Loucy (cell line): ENCODE data around the gene FOXRED1.

ENCODE experiments used
- H2AFZ ChIP-seq: fragments of 200-600 bp; sonication (generic); 2 replicates; pipeline ENCODE4 v1.6.0; 2016; ENCODE audit warnings: antibody characterized with exemption, mild to moderate bottlenecking, low read length, moderate library complexity
- H3F3A ChIP-seq: fragments of 200-600 bp; 2 replicates; pipeline ENCODE4 v1.6.0; 2016; ENCODE audit warnings: antibody characterized with exemption, low read depth, mild to moderate bottlenecking
- H3K27me3 ChIP-seq: fragments of 200-600 bp; sonication (generic); 2 replicates; pipeline ENCODE4 v1.6.1; 2014; ENCODE audit warnings: low read length, mild to moderate bottlenecking; ENCODE audit not compliant: insufficient read depth, poor library complexity, severe bottlenecking
- H3K36me3 ChIP-seq: fragments of 200-600 bp; sonication (generic); 2 replicates; pipeline ENCODE4 v1.6.1; 2016; ENCODE audit warnings: low read length; ENCODE audit not compliant: insufficient read depth
- H3K4me1 ChIP-seq: fragments of 200-600 bp; sonication (generic); 2 replicates; pipeline ENCODE4 v1.5.1; 2014; ENCODE audit warnings: low read length, mild to moderate bottlenecking; ENCODE audit not compliant: insufficient read depth, poor library complexity, severe bottlenecking
- H3K4me2 ChIP-seq: fragments of 200-600 bp; sonication (generic); 2 replicates; pipeline ENCODE4 v1.6.0; 2014; ENCODE audit warnings: antibody characterized with exemption, low read length, low read depth, mild to moderate bottlenecking; ENCODE audit not compliant: poor library complexity, severe bottlenecking
- H3K4me3 ChIP-seq: fragments of 200-600 bp; sonication (generic); 2 replicates; pipeline ENCODE4 v1.5.1; 2014; ENCODE audit warnings: low read length, mild to moderate bottlenecking, mixed read lengths; ENCODE audit not compliant: poor library complexity, severe bottlenecking
- H3K79me2 ChIP-seq: fragments of 200-600 bp; sonication (generic); 2 replicates; pipeline ENCODE4 v1.6.1; 2014; ENCODE audit warnings: low read length; ENCODE audit not compliant: insufficient read depth
- H3K9ac ChIP-seq: fragments of 200-600 bp; sonication (generic); 2 replicates; pipeline ENCODE4 v1.6.0; 2014; ENCODE audit warnings: mild to moderate bottlenecking, low read depth, low read length, moderate library complexity; ENCODE audit not compliant: poor library complexity, severe bottlenecking
- H3K9me2 ChIP-seq: fragments of 200-600 bp; sonication (generic); replicated peaks from 2 replicates; pipeline ENCODE4 v1.6.1; 2016; ENCODE audit warnings: low read depth, low read length, mixed read lengths
- H3K9me3 ChIP-seq: fragments of 200-600 bp; sonication (generic); 2 replicates; pipeline ENCODE4 v1.6.1; 2014; ENCODE audit warnings: mild to moderate bottlenecking, antibody characterized with exemption, low read length, low read depth; ENCODE audit not compliant: insufficient read depth
- H4K20me1 ChIP-seq: fragments of 200-600 bp; sonication (generic); 2 replicates; pipeline ENCODE4 v1.6.0; 2014; ENCODE audit warnings: antibody characterized with exemption, low read length, mild to moderate bottlenecking; ENCODE audit not compliant: insufficient read depth, poor library complexity, severe bottlenecking
- CTCF ChIP-seq: fragments of 200-600 bp; sonication (generic); conservative IDR thresholded peaks from 2 replicates; pipeline ENCODE4 v1.5.1; 2014; ENCODE audit warnings: mild to moderate bottlenecking, antibody characterized with exemption, low read length
- EZH2phosphoT487 ChIP-seq: fragments of 200-600 bp; IDR thresholded peaks from 2 replicates; pipeline ENCODE4 v1.6.1; 2018; ENCODE audit warnings: antibody characterized with exemption, mild to moderate bottlenecking, moderate library complexity, borderline replicate concordance

Gene FOXRED1

GRCh38 chr11:126225295-126225665, 43.7 kb upstream of the FOXRED1 start:
- Histone ChIP-seq H3F3A (no peaks in the 10 kb centered on the region), H4K20me1 (no peaks in the 10 kb centered on the region), H3K9ac (no peak overlapping the region), H3K4me2 (no peak overlapping the region), H3K4me3 (no peak overlapping the region), H3K9me3 (no peaks in the 10 kb centered on the region), H3K9me2 (no peaks in the 10 kb centered on the region), H2AFZ (no peak overlapping the region), H3K36me3 (no peaks in the 10 kb centered on the region), H3K27me3 (no peaks in the 10 kb centered on the region), H3K79me2 (peaks cover 55% of the 10 kb centered on the region), H3K4me1 (peaks cover 10% of the 10 kb centered on the region)
- no peak for TF ChIP-seq EZH2phosphoT487
- no peak for TF ChIP-seq CTCF

- H4K20me1 ChIP-seq = no peaks in the 10 kb centered on the region
- no peaks in the 10 kb centered on the region for H3K36me3 ChIP-seq
- H3K9me3 ChIP-seq = no peaks in the 10 kb centered on the region
- H3K4me1 ChIP-seq = peaks cover 13% of the 10 kb centered on the region
- H3K79me2 ChIP-seq = peaks cover 44% of the 10 kb centered on the region
- H3K4me3 ChIP-seq = no peak overlapping the region
- H3F3A ChIP-seq = no peaks in the 10 kb centered on the region
- H3K9ac ChIP-seq = no peak overlapping the region
- no peaks in the 10 kb centered on the region for H3K9me2 ChIP-seq
- H3K4me2 ChIP-seq = no peak overlapping the region
- no peak overlapping the region for H2AFZ ChIP-seq
- H3K27me3 ChIP-seq = no peaks in the 10 kb centered on the region
- TF ChIP-seq CTCF (no peak), EZH2phosphoT487 (no peak)
Measured at GRCh38 chr11:126226334-126227084, 42.4 kb upstream of the FOXRED1 start.

- no peaks in the 10 kb centered on the region for H3F3A ChIP-seq
- TF ChIP-seq EZH2phosphoT487 (no peak), CTCF (no peak)
- H3K9me2 ChIP-seq = no peaks in the 10 kb centered on the region
- H3K9ac ChIP-seq = no peak overlapping the region
- peaks cover 16% of the 10 kb centered on the region for H3K79me2 ChIP-seq
- H3K4me1 ChIP-seq = peaks cover 13% of the 10 kb centered on the region
- H3K4me3 ChIP-seq = no peak overlapping the region
- no peak overlapping the region for H2AFZ ChIP-seq
- peak overlapping the region; percentile 43 for H3K4me2 ChIP-seq
- no peaks in the 10 kb centered on the region for H3K9me3 ChIP-seq
- H3K36me3 ChIP-seq = no peaks in the 10 kb centered on the region
- no peaks in the 10 kb centered on the region for H4K20me1 ChIP-seq
- H3K27me3 ChIP-seq = no peaks in the 10 kb centered on the region
Measured at GRCh38 chr11:126229858-126230540, 39.0 kb upstream of the FOXRED1 start.
